HepG2 (cell line): Measurements from ENCODE around the gene BCAM. TPM values are rescaled to one million over a fixed set of nuclear protein-coding genes. Genes with fewer than 3 reads are reported as not detected.

Experiments
- ELF3 ChIP-seq: IDR thresholded peaks from 2 replicates; pipeline ENCODE4 v1.6.1; 2016; ENCODE audit warnings: missing genetic modification reagents, missing compliant biosample characterization
- HOXA7 ChIP-seq: sonication (generic); formaldehyde crosslinking; IDR thresholded peaks from 2 replicates; pipeline ENCODE4 v1.8.1; 2022; ENCODE audit warnings: mild to moderate bottlenecking, missing genetic modification reagents, moderate library complexity
- KLF12 ChIP-seq: sonication (generic); formaldehyde crosslinking; IDR thresholded peaks from 2 replicates; pipeline ENCODE4 v1.4.0; 2020; ENCODE audit warnings: missing genetic modification reagents, borderline replicate concordance
- MAFF ChIP-seq: IDR thresholded peaks from 2 replicates; pipeline ENCODE4 v1.6.1; 2011; ENCODE audit warnings: low read depth, low read length, improper control_type of control experiment
- NCOA1 ChIP-seq: sonication (generic); formaldehyde crosslinking; IDR thresholded peaks from 2 replicates; pipeline ENCODE4 v1.9.0; 2021; ENCODE audit warnings: missing genetic modification reagents
- NR3C1 ChIP-seq: sonication (generic); formaldehyde crosslinking; IDR thresholded peaks from 2 replicates; pipeline ENCODE4 v1.4.0; 2020; ENCODE audit warnings: missing genetic modification reagents
- RXRB ChIP-seq: IDR thresholded peaks from 2 replicates; pipeline ENCODE4 v1.6.1; 2016; ENCODE audit warnings: borderline replicate concordance, missing genetic modification reagents, missing compliant biosample characterization
- SNAI1 ChIP-seq: sonication (generic); formaldehyde crosslinking; IDR thresholded peaks from 2 replicates; pipeline ENCODE4 v1.5.0; 2020; ENCODE audit warnings: mild to moderate bottlenecking, missing genetic modification reagents, borderline replicate concordance
- THYN1 ChIP-seq: sonication (generic); formaldehyde crosslinking; IDR thresholded peaks from 2 replicates; pipeline ENCODE4 v1.8.1; 2023; ENCODE audit warnings: low read depth, mild to moderate bottlenecking, moderate library complexity, missing genetic modification reagents, borderline replicate concordance
- XRCC5 ChIP-seq: fragments of 200-400 bp; formaldehyde crosslinking; optimal IDR thresholded peaks from 2 replicates; pipeline ENCODE3; 2017; ENCODE audit warnings: mild to moderate bottlenecking, low read length
- ZBTB7B ChIP-seq: sonication (generic); formaldehyde crosslinking; IDR thresholded peaks from 2 replicates; pipeline ENCODE4 v1.4.0; 2020; ENCODE audit warnings: missing genetic modification reagents
- ZNF136 ChIP-seq: sonication (generic); formaldehyde crosslinking; IDR thresholded peaks from 2 replicates; pipeline ENCODE4 v1.8.1; 2022; ENCODE audit warnings: low read depth, mild to moderate bottlenecking, moderate library complexity, missing genetic modification reagents
- ZNF225 ChIP-seq: sonication (generic); formaldehyde crosslinking; IDR thresholded peaks from 2 replicates; pipeline ENCODE4 v1.4.0; 2020; ENCODE audit warnings: mild to moderate bottlenecking, missing genetic modification reagents
- ZNF235 ChIP-seq: sonication (generic); formaldehyde crosslinking; IDR thresholded peaks from 2 replicates; pipeline ENCODE4 v1.8.1; 2023; ENCODE audit warnings: mild to moderate bottlenecking, missing genetic modification reagents, borderline replicate concordance
- ZNF274 ChIP-seq: sonication (generic); formaldehyde crosslinking; IDR thresholded peaks from 2 replicates; pipeline ENCODE4 v1.5.1; 2020; ENCODE audit warnings: mild to moderate bottlenecking, missing genetic modification reagents
- ZNF501 ChIP-seq: sonication (generic); formaldehyde crosslinking; IDR thresholded peaks from 2 replicates; pipeline ENCODE4 v1.5.1; 2020; ENCODE audit warnings: mild to moderate bottlenecking, moderate library complexity, missing genetic modification reagents
- ZNF562 ChIP-seq: sonication (generic); formaldehyde crosslinking; IDR thresholded peaks from 2 replicates; pipeline ENCODE4 v1.8.0; 2022; ENCODE audit warnings: missing genetic modification reagents, borderline replicate concordance
- ZNF572 ChIP-seq: sonication (generic); formaldehyde crosslinking; IDR thresholded peaks from 2 replicates; pipeline ENCODE4 v1.5.1; 2020; ENCODE audit warnings: mild to moderate bottlenecking, missing genetic modification reagents
- ZSCAN25 ChIP-seq: sonication (generic); formaldehyde crosslinking; IDR thresholded peaks from 2 replicates; pipeline ENCODE4 v1.8.0; 2022; ENCODE audit warnings: mild to moderate bottlenecking, missing genetic modification reagents
- polyA plus RNA-seq, 8 experiments: library from polyadenylated mRNA; depleted of rRNA in 3 of 8; stranded (reverse) in 7 of 8; unstranded in 1 of 8; fragments of >200 nt; fragmentation: Illumina TruSeq in 4 of 8; extraction: Trizol in 4 of 8; gene quantifications; 2 replicates each; pipeline versions ENCODE4 v1.2.1 to v1.2.3, GENCODE V29; 2011 to 2016; ENCODE audit warnings: low read depth in 4 of 8, missing spikeins in 1 of 8, mixed read lengths in 1 of 8; ENCODE audit not compliant: insufficient read depth in 1 of 8
- total RNA-seq, 5 experiments: library from RNA; depleted of rRNA; stranded (reverse); fragments of >200 nt; fragmentation: Illumina TruSeq; extraction: Trizol; gene quantifications; 2 replicates each; pipeline ENCODE4 v1.2.3, GENCODE V29; 2016; ENCODE audit warnings: low read depth in 1 of 5
- TF ChIP-seq, protein P1 (sequence below): sonication (generic); formaldehyde crosslinking; IDR thresholded peaks from 2 replicates; pipeline ENCODE4 v1.8.1; 2023; ENCODE audit warnings: missing genetic modification reagents, mild to moderate bottlenecking, borderline replicate concordance
- TF ChIP-seq, protein P2 (sequence below), 2 experiments: sonication (generic) in 1 of 2; formaldehyde crosslinking in 1 of 2; IDR thresholded peaks; 2 replicates each; pipeline versions ENCODE4 v1.5.1 to v1.6.1; 2011 to 2020; ENCODE audit warnings: borderline replicate concordance in 1 of 2, low read depth in 1 of 2, low read length in 1 of 2, mild to moderate bottlenecking in 1 of 2, missing genetic modification reagents in 1 of 2, moderate library complexity in 1 of 2
- TF ChIP-seq, protein P3 (sequence below): sonication (generic); formaldehyde crosslinking; IDR thresholded peaks from 2 replicates; pipeline ENCODE4 v1.4.0; 2020; ENCODE audit warnings: missing genetic modification reagents, borderline replicate concordance

Gene BCAM
- total and polyA plus RNA-seq, 2 of the 13 experiments (the other 11 are each of a cell fraction or from before 2014, with no cell fraction given) = 51.2 to 62.7 TPM

DNA sequence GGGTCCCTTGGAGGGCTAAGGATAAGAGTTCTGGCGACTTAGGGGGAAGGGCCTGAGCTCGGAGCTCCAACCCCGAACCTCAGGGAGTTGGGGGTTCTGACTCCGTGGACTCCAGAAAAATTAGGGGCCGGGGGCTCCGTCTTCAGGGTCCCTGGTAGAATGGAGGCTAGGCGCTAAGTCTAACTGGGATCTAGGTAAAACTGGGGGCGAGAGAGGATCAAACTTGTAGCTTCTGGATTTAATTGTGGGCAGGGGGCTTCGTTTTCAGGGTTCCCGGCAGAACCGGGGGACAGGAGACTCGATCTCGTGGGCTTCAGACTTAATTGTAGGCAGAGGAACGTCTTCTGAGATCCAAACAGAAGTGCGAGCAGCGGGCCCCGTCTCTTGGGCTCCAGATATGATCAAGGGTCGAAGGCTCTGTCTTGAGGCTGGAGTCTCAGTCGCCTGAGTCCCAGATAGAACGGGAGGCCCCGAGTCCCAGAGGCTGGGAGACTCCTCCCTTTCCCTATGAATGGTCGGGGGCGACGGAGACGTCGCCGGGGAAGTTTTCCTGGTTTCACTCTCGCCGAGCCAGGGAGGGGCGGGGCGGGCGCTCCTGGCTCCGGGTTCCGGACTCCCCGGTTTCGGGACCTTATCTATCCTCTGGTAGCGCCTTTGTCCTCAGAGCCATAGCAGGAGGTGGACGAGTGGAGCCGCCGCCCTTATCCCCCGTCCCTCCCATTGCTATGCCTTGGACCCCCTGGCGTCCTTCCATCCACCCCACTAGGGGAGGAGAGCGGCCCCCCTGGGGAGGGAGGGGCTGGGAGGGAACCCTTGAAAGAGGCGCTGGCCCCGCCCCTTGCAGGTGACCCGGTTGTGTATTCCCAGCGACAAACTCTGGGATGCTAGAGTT, 38.5 kb downstream of the BCAM start (continued):
- TF ChIP-seq ZNF501 (CRISPR knock-in tag) (no peak), ZNF225 (CRISPR knock-in tag) (no peak), XRCC5 (no peak), ELF3 (0 out of 2 replicates have a peak, but pooled peaks have one; percentile 15), ZNF274 (CRISPR knock-in tag) (0 out of 2 replicates have a peak, but pooled peaks have one; percentile 40), ZNF572 (CRISPR knock-in tag) (no peak), KLF12 (no peak), ZNF136 (CRISPR knock-in tag) (0 out of 2 replicates have a peak, but pooled peaks have one; percentile 39), ZBTB7B (0 out of 2 replicates have a peak, but pooled peaks have one; percentile 15), ZSCAN25 (0 out of 2 replicates have a peak, but pooled peaks have one; percentile 24), HOXA7 (CRISPR knock-in tag) (no peak), MAFF (no peak), RXRB (CRISPR knock-in tag) (peak; percentile 5; the same call in 1 of the 2 replicates), ZNF235 (CRISPR knock-in tag) (0 out of 2 replicates have a peak, but pooled peaks have one; percentile 27), NR3C1 (CRISPR knock-in tag) (no peak), SNAI1 (CRISPR knock-in tag) (0 out of 2 replicates have a peak, but pooled peaks have one; percentile 25), NCOA1 (CRISPR knock-in tag) (0 out of 2 replicates have a peak, but pooled peaks have one; percentile 24), THYN1 (no peak), ZNF562 (CRISPR knock-in tag) (no peak)
- TF ChIP-seq, protein P1, sequence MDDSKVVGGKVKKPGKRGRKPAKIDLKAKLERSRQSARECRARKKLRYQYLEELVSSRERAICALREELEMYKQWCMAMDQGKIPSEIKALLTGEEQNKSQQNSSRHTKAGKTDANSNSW = no peak
- TF ChIP-seq, protein P2, sequence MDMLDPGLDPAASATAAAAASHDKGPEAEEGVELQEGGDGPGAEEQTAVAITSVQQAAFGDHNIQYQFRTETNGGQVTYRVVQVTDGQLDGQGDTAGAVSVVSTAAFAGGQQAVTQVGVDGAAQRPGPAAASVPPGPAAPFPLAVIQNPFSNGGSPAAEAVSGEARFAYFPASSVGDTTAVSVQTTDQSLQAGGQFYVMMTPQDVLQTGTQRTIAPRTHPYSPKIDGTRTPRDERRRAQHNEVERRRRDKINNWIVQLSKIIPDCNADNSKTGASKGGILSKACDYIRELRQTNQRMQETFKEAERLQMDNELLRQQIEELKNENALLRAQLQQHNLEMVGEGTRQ (IDR thresholded peaks at IDR 0.05; ENCODE audit: low read depth, low read length) = no peak
- TF ChIP-seq, protein P2 (CRISPR knock-in tag; IDR thresholded peaks at IDR 0.05; ENCODE audit: borderline replicate concordance) = no peak
- TF ChIP-seq, protein P3, sequence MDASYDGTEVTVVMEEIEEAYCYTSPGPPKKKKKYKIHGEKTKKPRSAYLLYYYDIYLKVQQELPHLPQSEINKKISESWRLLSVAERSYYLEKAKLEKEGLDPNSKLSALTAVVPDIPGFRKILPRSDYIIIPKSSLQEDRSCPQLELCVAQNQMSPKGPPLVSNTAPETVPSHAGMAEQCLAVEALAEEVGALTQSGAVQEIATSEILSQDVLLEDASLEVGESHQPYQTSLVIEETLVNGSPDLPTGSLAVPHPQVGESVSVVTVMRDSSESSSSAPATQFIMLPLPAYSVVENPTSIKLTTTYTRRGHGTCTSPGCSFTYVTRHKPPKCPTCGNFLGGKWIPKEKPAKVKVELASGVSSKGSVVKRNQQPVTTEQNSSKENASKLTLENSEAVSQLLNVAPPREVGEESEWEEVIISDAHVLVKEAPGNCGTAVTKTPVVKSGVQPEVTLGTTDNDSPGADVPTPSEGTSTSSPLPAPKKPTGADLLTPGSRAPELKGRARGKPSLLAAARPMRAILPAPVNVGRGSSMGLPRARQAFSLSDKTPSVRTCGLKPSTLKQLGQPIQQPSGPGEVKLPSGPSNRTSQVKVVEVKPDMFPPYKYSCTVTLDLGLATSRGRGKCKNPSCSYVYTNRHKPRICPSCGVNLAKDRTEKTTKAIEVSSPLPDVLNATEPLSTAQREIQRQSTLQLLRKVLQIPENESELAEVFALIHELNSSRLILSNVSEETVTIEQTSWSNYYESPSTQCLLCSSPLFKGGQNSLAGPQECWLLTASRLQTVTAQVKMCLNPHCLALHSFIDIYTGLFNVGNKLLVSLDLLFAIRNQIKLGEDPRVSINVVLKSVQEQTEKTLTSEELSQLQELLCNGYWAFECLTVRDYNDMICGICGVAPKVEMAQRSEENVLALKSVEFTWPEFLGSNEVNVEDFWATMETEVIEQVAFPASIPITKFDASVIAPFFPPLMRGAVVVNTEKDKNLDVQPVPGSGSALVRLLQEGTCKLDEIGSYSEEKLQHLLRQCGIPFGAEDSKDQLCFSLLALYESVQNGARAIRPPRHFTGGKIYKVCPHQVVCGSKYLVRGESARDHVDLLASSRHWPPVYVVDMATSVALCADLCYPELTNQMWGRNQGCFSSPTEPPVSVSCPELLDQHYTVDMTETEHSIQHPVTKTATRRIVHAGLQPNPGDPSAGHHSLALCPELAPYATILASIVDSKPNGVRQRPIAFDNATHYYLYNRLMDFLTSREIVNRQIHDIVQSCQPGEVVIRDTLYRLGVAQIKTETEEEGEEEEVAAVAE (CRISPR knock-in tag) = no peak
